Progenitor cell of endocrine pancreas (in vitro differentiated cells): Measurements from ENCODE around the gene PSMG3. TPM values are rescaled to one million over a fixed set of nuclear protein-coding genes. Genes with fewer than 3 reads are reported as not detected.
A peak's percentile ranks its signal among the peaks of the same experiment; 100 is the strongest.

Source experiments
- DNase-seq: peaks from one replicate; pipeline ENCODE4 v3.0.0; 2021; ENCODE audit warnings: low spot score; ENCODE audit not compliant: unreplicated experiment
- H3K27ac Mint-ChIP-seq: 2 replicates; pipeline ENCODE4 v1.8.0; 2021; ENCODE audit warnings: mild to moderate bottlenecking, moderate library complexity, mixed read lengths
- H3K27me3 Mint-ChIP-seq: 2 replicates; pipeline ENCODE4 v1.8.0; 2021; ENCODE audit warnings: mixed read lengths
- H3K36me3 Mint-ChIP-seq: 2 replicates; pipeline ENCODE4 v1.8.0; 2022; ENCODE audit warnings: mixed read lengths; ENCODE audit not compliant: insufficient read depth
- H3K4me1 Mint-ChIP-seq: 2 replicates; pipeline ENCODE4 v1.8.0; 2021; ENCODE audit warnings: low read depth, mixed read lengths
- H3K4me3 Mint-ChIP-seq: 2 replicates; pipeline ENCODE4 v1.8.0; 2021; ENCODE audit warnings: low read depth, mild to moderate bottlenecking, moderate library complexity, mixed read lengths
- H3K9me3 Mint-ChIP-seq: 2 replicates; pipeline ENCODE4 v1.8.0; 2021; ENCODE audit warnings: low read depth, mixed read lengths
- long read RNA-seq: library from polyadenylated mRNA; unstranded; transcript quantifications from one replicate; pipeline ENCODE4 v2.0.0, GENCODE V29; 2020
- total RNA-seq: library from RNA; stranded (reverse); gene quantifications from 2 replicates; pipeline ENCODE4 v1.2.1, GENCODE V29; 2021
- TF ChIP-seq, protein P1 (sequence below): fragments of 200-600 bp; sonication (generic); IDR thresholded peaks from one replicate; pipeline ENCODE4 v1.5.0; 2021; ENCODE audit warnings: antibody characterized with exemption, mild to moderate bottlenecking; ENCODE audit not compliant: unreplicated experiment

The PSMG3 gene, protein sequence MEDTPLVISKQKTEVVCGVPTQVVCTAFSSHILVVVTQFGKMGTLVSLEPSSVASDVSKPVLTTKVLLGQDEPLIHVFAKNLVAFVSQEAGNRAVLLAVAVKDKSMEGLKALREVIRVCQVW
- 29.1 and 32.1 TPM in 2 replicates for total RNA-seq
- long read RNA-seq, partial matches to known transcripts, result 0 of 2 reads
- long read RNA-seq, other reads (novel, unspliced or antisense), result 0 of 2 reads

DNA sequence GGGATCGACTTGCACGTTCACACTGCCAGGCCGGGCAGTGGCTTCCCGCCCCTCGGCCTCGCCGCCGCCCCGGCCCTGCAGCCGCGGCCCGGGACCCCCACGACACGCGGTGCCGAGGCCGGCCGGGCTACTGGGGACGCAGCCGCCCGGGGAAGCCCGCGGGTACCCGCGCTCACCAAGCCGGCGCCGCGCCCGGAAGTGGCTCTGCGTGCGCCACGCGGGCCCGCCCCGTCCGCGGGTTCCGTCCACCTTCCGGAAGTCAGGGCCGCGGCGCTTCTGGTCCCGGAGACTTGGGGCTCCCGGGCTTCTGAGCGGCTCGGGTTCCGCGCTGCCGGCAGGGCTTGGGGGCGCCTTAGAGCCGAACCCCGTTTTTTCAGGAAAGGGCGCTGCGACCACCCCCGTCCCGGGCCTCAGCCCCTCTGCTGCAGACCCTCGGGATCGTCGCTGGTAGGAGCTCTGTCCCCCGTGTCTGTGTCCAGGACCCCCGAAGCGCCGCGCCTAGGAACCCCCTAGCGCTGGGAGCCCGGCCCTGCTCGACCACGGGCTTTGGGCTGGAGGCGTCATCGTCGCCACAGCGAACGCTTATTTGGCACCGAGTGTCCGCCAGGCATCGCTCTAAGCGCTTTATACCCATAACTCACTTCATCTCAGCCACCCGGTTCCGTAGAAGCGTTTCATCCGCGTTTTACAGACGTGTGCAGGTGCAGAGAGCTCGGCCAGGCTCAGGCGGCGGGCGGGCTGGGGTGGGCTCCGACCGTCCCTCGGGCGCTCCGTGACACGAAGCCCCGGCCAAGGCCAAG, at the start of gene PSMG3:
Gene PSMG3 (minus strand): TSS at position 200 of the 800 bp plus-strand sequence. CDS start 693 bp downstream, outside the sequence.
- TF ChIP-seq, protein P1, sequence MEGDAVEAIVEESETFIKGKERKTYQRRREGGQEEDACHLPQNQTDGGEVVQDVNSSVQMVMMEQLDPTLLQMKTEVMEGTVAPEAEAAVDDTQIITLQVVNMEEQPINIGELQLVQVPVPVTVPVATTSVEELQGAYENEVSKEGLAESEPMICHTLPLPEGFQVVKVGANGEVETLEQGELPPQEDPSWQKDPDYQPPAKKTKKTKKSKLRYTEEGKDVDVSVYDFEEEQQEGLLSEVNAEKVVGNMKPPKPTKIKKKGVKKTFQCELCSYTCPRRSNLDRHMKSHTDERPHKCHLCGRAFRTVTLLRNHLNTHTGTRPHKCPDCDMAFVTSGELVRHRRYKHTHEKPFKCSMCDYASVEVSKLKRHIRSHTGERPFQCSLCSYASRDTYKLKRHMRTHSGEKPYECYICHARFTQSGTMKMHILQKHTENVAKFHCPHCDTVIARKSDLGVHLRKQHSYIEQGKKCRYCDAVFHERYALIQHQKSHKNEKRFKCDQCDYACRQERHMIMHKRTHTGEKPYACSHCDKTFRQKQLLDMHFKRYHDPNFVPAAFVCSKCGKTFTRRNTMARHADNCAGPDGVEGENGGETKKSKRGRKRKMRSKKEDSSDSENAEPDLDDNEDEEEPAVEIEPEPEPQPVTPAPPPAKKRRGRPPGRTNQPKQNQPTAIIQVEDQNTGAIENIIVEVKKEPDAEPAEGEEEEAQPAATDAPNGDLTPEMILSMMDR, result peak; percentile 50

DNA sequence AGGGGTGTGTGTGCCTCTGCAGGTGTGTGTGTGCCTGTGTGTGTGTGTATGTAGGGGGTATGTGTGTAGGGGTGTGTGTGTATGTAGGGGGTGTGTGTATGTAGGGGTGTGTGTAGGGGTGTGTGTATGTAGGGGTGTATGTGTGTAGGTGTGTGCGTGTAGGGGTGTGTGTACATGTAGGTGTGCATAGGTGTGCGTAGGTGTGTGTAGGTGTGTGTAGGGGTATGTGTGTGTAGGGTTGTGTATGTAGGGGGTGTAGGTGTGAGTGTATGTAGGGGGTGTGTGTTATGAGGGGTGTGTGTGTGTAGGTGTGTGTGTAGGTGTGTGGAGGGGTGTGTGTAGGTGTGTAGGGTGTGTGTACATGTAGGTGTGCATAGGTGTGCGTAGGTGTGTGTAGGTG, 48.6 kb upstream of the PSMG3 start:
- H3K27me3 Mint-ChIP-seq, result peaks cover 10% of the 10 kb centered on the region
- H3K4me1 Mint-ChIP-seq, result no peaks in the 10 kb centered on the region
- no peak for DNase-seq
- H3K27ac Mint-ChIP-seq, result no peak overlapping the region
- H3K4me3 Mint-ChIP-seq, result no peak overlapping the region
- no peaks in the 10 kb centered on the region for H3K36me3 Mint-ChIP-seq
- H3K9me3 Mint-ChIP-seq, result no peaks in the 10 kb centered on the region
- TF ChIP-seq, protein P1, result no peak

More for the DNA sequence above, at the start of gene PSMG3:
- peak within 1 kb of the TSS; percentile 81 for H3K4me3 Mint-ChIP-seq
- no peaks in the 10 kb centered on the region for H3K27me3 Mint-ChIP-seq
- peaks cover 9% of the 10 kb centered on the region for H3K36me3 Mint-ChIP-seq
- peak; percentile 73 for DNase-seq
- peaks cover 19% of the 10 kb centered on the region for H3K4me1 Mint-ChIP-seq
- peak within 1 kb of the TSS; percentile 93 for H3K27ac Mint-ChIP-seq
- H3K9me3 Mint-ChIP-seq, result no peaks in the 10 kb centered on the region

DNA sequence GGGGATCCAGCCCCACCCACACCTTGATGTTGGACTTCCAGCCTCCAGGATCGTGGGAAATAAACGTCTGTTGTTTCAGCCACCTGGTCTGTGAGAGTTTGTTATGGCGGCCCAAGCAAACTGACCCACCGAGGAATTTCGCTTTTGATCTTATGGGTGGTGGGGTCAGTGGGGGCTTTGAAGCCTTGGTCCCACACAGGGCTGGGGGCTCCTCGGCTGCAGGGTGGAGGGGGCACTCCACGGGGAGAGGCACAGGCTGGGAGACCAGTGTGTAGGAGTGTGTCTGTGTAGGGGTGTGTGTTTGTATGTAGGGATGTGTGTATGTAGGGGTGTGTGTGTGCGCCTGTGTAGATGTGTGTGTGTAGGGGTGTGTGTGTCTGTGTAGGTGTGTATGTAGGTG, 48.1 kb upstream of the PSMG3 start:
- H3K9me3 Mint-ChIP-seq, result no peaks in the 10 kb centered on the region
- TF ChIP-seq, protein P1, result no peak
- H3K4me3 Mint-ChIP-seq, result no peak overlapping the region
- no peak for DNase-seq
- H3K4me1 Mint-ChIP-seq, result no peaks in the 10 kb centered on the region
- peaks cover 10% of the 10 kb centered on the region for H3K27me3 Mint-ChIP-seq
- H3K27ac Mint-ChIP-seq, result no peak overlapping the region
- H3K36me3 Mint-ChIP-seq, result no peaks in the 10 kb centered on the region

DNA sequence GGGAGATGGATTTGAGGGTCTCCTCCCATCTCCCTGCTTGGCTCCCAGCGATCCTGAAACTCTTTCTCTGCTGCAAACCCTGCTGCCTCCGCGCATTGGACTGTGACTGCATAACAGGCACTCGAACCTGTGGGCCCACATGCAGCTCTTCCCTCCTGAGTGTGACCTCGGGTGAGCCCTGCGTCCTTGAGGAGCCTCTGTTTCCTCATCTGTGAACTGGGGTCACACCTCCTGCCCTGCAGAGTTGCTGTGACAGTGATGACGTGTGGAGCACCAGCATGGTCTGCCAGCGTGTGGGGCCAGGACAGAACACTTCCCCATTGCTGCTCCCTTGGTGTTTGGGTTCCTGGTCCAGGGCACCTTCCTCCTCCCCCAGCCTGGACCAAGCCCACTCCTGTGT, 46.9 kb upstream of the PSMG3 start:
- TF ChIP-seq, protein P1, result no peak
- Mint-ChIP-seq H3K27ac (no peak overlapping the region), H3K4me1 (no peaks in the 10 kb centered on the region), H3K9me3 (no peaks in the 10 kb centered on the region), H3K27me3 (peaks cover 10% of the 10 kb centered on the region), H3K4me3 (no peak overlapping the region), H3K36me3 (no peaks in the 10 kb centered on the region)
- DNase-seq, result no peak

DNA sequence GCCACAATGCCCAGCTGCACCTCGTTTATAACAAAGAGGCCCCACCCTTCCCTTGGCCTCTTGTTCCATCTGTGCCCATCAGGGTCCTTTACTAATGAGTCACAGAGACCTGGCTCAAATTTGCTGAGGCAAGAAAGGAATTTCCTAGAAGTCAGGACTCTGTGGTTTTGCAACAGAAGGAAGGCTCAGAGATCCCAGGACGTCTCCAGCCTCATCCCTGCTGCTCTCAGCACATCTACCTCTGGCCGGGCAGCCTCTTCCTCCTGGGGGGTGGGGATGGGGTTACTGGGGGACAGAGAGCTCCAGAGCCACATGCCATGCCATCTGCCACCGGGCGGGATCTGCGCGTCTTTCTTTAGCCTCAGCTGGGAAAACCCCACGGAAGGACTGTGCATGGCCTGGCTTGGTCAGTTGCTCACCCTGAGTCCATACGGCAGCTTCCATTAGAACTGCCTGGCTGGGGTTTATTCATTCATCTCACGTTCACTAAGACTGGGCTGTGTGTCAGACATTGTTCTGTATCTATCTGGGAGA, 41.9 kb upstream of the PSMG3 start:
- no peaks in the 10 kb centered on the region for H3K9me3 Mint-ChIP-seq
- peaks cover 24% of the 10 kb centered on the region for H3K27me3 Mint-ChIP-seq
- no peaks in the 10 kb centered on the region for H3K36me3 Mint-ChIP-seq
- no peak overlapping the region for H3K4me3 Mint-ChIP-seq
- no peak for DNase-seq
- peaks cover 3% of the 10 kb centered on the region for H3K4me1 Mint-ChIP-seq
- TF ChIP-seq, protein P1, result no peak
- no peak overlapping the region for H3K27ac Mint-ChIP-seq
